ENCODE results near the gene PCDH9.

The PCDH9 gene

GRCh38 chr13:66528944-66529576, 701.1 kb downstream of the PCDH9 start:
- DNase-seq (ENCODE audit: low spot score): no peak

GRCh38 chr13:66528180-66528579, 702.0 kb downstream of the PCDH9 start:
- no peak for DNase-seq (ENCODE audit: low spot score)

GRCh38 chr13:66520511-66521355, 709.4 kb downstream of the PCDH9 start:
- DNase-seq (ENCODE audit: low spot score): no peak

- DNase-seq (ENCODE audit: low spot score): no peak
Observed at GRCh38 chr13:66519259-66519658, 710.9 kb downstream of the PCDH9 start.

GRCh38 chr13:66518068-66518467, 712.1 kb downstream of the PCDH9 start:
- DNase-seq (ENCODE audit: low spot score): no peak

- DNase-seq (ENCODE audit: low spot score): no peak
Observed at GRCh38 chr13:66513728-66514127, 716.4 kb downstream of the PCDH9 start.

- DNase-seq (ENCODE audit: low spot score): no peak
Observed at GRCh38 chr13:66509175-66509574, 721.0 kb downstream of the PCDH9 start.

- DNase-seq (ENCODE audit: low spot score): no peak
Observed at GRCh38 chr13:66508153-66508909, 721.8 kb downstream of the PCDH9 start.

GRCh38 chr13:66506979-66507378, 723.2 kb downstream of the PCDH9 start:
- no peak for DNase-seq (ENCODE audit: low spot score)

- no peak for DNase-seq (ENCODE audit: low spot score)
Observed at GRCh38 chr13:66506051-66506777, 723.9 kb downstream of the PCDH9 start.

- DNase-seq (ENCODE audit: low spot score): no peak
Observed at GRCh38 chr13:66503890-66504289, 726.2 kb downstream of the PCDH9 start.

- DNase-seq (ENCODE audit: low spot score): no peak
Observed at GRCh38 chr13:66501181-66501580, 729.0 kb downstream of the PCDH9 start.

GRCh38 chr13:66492479-66492878, 737.7 kb downstream of the PCDH9 start:
- no peak for DNase-seq (ENCODE audit: low spot score)

GRCh38 chr13:66491251-66491650, 738.9 kb downstream of the PCDH9 start:
- no peak for DNase-seq (ENCODE audit: low spot score)

- DNase-seq (ENCODE audit: low spot score): no peak
Observed at GRCh38 chr13:66489586-66489985, 740.5 kb downstream of the PCDH9 start.

GRCh38 chr13:66489172-66489571, 741.0 kb downstream of the PCDH9 start:
- DNase-seq (ENCODE audit: low spot score): no peak

GRCh38 chr13:66483712-66484111, 746.4 kb downstream of the PCDH9 start:
- no peak for DNase-seq (ENCODE audit: low spot score)

- DNase-seq (ENCODE audit: low spot score): no peak
Observed at GRCh38 chr13:66482836-66483235, 747.3 kb downstream of the PCDH9 start.

- DNase-seq (ENCODE audit: low spot score): no peak
Observed at GRCh38 chr13:66477816-66478215, 752.3 kb downstream of the PCDH9 start.

GRCh38 chr13:66475061-66475460, 755.1 kb downstream of the PCDH9 start:
- DNase-seq (ENCODE audit: low spot score): no peak

- DNase-seq (ENCODE audit: low spot score): no peak
Observed at GRCh38 chr13:66469745-66470144, 760.4 kb downstream of the PCDH9 start.

GRCh38 chr13:66468656-66469055, 761.5 kb downstream of the PCDH9 start:
- no peak for DNase-seq (ENCODE audit: low spot score)
